IMR-90 (cell line): Measurements from ENCODE around the gene CLDN2.

ENCODE experiments used
- BHLHE40 ChIP-seq: fragments of 150-350 bp; IDR thresholded peaks from 2 replicates; pipeline ENCODE4 v1.6.1; 2016; ENCODE audit warnings: mild to moderate bottlenecking, low read depth, low read length
- CHD1 ChIP-seq: IDR thresholded peaks from 2 replicates; pipeline ENCODE4 v1.6.1; 2012; ENCODE audit warnings: low read depth, low read length, improper control_type of control experiment
- CTCF ChIP-seq: conservative IDR thresholded peaks from 2 replicates; pipeline ENCODE4 v1.5.1; 2012; ENCODE audit warnings: mild to moderate bottlenecking, low read depth, low read length, improper control_type of control experiment
- MXI1 ChIP-seq: IDR thresholded peaks from 2 replicates; pipeline ENCODE4 v1.6.1; 2012; ENCODE audit warnings: low read depth, mild to moderate bottlenecking, low read length, moderate library complexity, borderline replicate concordance
- NFE2L2 ChIP-seq: fragments of 150-350 bp; IDR thresholded peaks from 2 replicates; pipeline ENCODE4 v1.6.1; 2016; ENCODE audit warnings: low read depth, mild to moderate bottlenecking, low read length
- POLR2A ChIP-seq: IDR thresholded peaks from 2 replicates; pipeline ENCODE4 v1.6.1; 2012; ENCODE audit warnings: mild to moderate bottlenecking, low read depth, low read length
- RFX5 ChIP-seq: IDR thresholded peaks from 2 replicates; pipeline ENCODE4 v1.8.0; 2012; ENCODE audit warnings: low read depth, mild to moderate bottlenecking, low read length, moderate library complexity
- SMC3 ChIP-seq: fragments of 150-350 bp; IDR thresholded peaks from 2 replicates; pipeline ENCODE4 v1.6.1; 2016; ENCODE audit warnings: low read depth, mild to moderate bottlenecking, antibody characterized with exemption, low read length, moderate library complexity
- USF2 ChIP-seq: fragments of 150-350 bp; IDR thresholded peaks from 2 replicates; pipeline ENCODE4 v1.6.1; 2017; ENCODE audit warnings: mild to moderate bottlenecking, antibody characterized with exemption, low read length, low read depth

GRCh38 chrX:106889468-106889867, 30.7 kb upstream of the CLDN2 start:
- no peak for TF ChIP-seq CTCF
- TF ChIP-seq CHD1: no peak
- TF ChIP-seq RFX5: no peak
- no peak for TF ChIP-seq MXI1
- TF ChIP-seq BHLHE40: no peak
- TF ChIP-seq POLR2A: no peak
- TF ChIP-seq USF2: no peak
- TF ChIP-seq SMC3: no peak
- TF ChIP-seq NFE2L2: no peak
